BLaER1 treated with 17β-estradiol and CSF1 and Interleukin-3, amounts not matched to agents 10 nM and 100 nM (cell line): ENCODE data around the gene CREB5.

Source experiments
- H3K27ac ChIP-seq, 11 experiments: shearing (Covaris generic); formaldehyde crosslinking; 2 replicates each; pipeline ENCODE4 v1.8.1; 2022
- H3K27me3 ChIP-seq, 11 experiments: shearing (Covaris generic); formaldehyde crosslinking; 2 replicates each; pipeline ENCODE4 v1.8.1; 2022
- H3K36me3 ChIP-seq, 11 experiments: shearing (Covaris generic); formaldehyde crosslinking; 2 replicates each; pipeline ENCODE4 v1.8.1; 2022
- H3K4me1 ChIP-seq, 10 experiments: shearing (Covaris generic); formaldehyde crosslinking; 2 replicates each; pipeline ENCODE4 v1.8.1; 2022
- H3K4me2 ChIP-seq, 11 experiments: shearing (Covaris generic); formaldehyde crosslinking; 2 replicates each; pipeline ENCODE4 v1.8.1; 2022
- H3K4me3 ChIP-seq, 10 experiments: shearing (Covaris generic); formaldehyde crosslinking; 2 replicates each; pipeline ENCODE4 v1.8.1; 2022
- H3K9ac ChIP-seq, 11 experiments: shearing (Covaris generic); formaldehyde crosslinking; 2 replicates each; pipeline ENCODE4 v1.8.1; 2022
- H3K9me3 ChIP-seq, 11 experiments: shearing (Covaris generic); formaldehyde crosslinking; replicated peaks in 1 of 11; 2 replicates each; pipeline ENCODE4 v1.8.1; 2022
- H4K20me1 ChIP-seq, 11 experiments: shearing (Covaris generic); formaldehyde crosslinking; 2 replicates each; pipeline ENCODE4 v1.8.1; 2022
- Cebpa-rat ChIP-seq, 11 experiments: shearing (Covaris generic); IDR thresholded peaks; 2 replicates each; pipeline ENCODE4 v1.8.1; 2022

CREB5 gene

GRCh38 chr7:28530803-28531175 is 118.5 kb downstream of the CREB5 start:
- TF ChIP-seq Cebpa-rat (IDR thresholded peaks at IDR 0.05): no peak
- H3K27me3 ChIP-seq: no peaks in the 10 kb centered on the region
- peaks cover 0 to 8% (median 0%) of the 10 kb centered on the region in 10 experiments; a peak in 6 of 20 replicates for H3K4me1 ChIP-seq
- no peak overlapping the region for H3K27ac ChIP-seq
- H4K20me1 ChIP-seq: no peaks in the 10 kb centered on the region
- no peak overlapping the region for H3K4me3 ChIP-seq
- no peak overlapping the region for H3K4me2 ChIP-seq
- H3K9me3 ChIP-seq: peaks cover 5 to 19% (median 10%) of the 10 kb centered on the region in 11 experiments; a peak in 19 of 22 replicates
- H3K36me3 ChIP-seq: no peaks in the 10 kb centered on the region; a peak in 1 of 22 replicates
- no peak overlapping the region for H3K9ac ChIP-seq

- peaks cover 5 to 19% (median 10%) of the 10 kb centered on the region in 11 experiments; a peak in 19 of 22 replicates for H3K9me3 ChIP-seq
- H3K4me2 ChIP-seq: no peak overlapping the region
- H3K4me3 ChIP-seq: no peak overlapping the region
- H3K27me3 ChIP-seq: no peaks in the 10 kb centered on the region
- H3K36me3 ChIP-seq: no peaks in the 10 kb centered on the region; a peak in 1 of 22 replicates
- peaks cover 0 to 8% (median 0%) of the 10 kb centered on the region in 10 experiments; a peak in 6 of 20 replicates for H3K4me1 ChIP-seq
- no peak overlapping the region for H3K27ac ChIP-seq
- no peaks in the 10 kb centered on the region for H4K20me1 ChIP-seq
- no peak overlapping the region for H3K9ac ChIP-seq
- TF ChIP-seq Cebpa-rat (IDR thresholded peaks at IDR 0.05): no peak
Observed at GRCh38 chr7:28531291-28531690, 119.0 kb downstream of the CREB5 start.

GRCh38 chr7:28532181-28532580 is 119.9 kb downstream of the CREB5 start:
- TF ChIP-seq Cebpa-rat (IDR thresholded peaks at IDR 0.05): no peak
- H3K4me2 ChIP-seq: no peak overlapping the region
- no peak overlapping the region for H3K9ac ChIP-seq
- peaks cover 0 to 8% (median 0%) of the 10 kb centered on the region in 10 experiments; a peak in 6 of 20 replicates for H3K4me1 ChIP-seq
- H3K27me3 ChIP-seq: no peaks in the 10 kb centered on the region
- H3K36me3 ChIP-seq: no peaks in the 10 kb centered on the region; a peak in 1 of 22 replicates
- H3K27ac ChIP-seq: no peak overlapping the region
- no peak overlapping the region for H3K4me3 ChIP-seq
- peaks cover 5 to 19% (median 10%) of the 10 kb centered on the region in 11 experiments; a peak in 19 of 22 replicates for H3K9me3 ChIP-seq
- H4K20me1 ChIP-seq: no peaks in the 10 kb centered on the region

GRCh38 chr7:28533267-28533666 is 120.9 kb downstream of the CREB5 start:
- Histone ChIP-seq H3K4me1 (peaks cover 0 to 8% (median 0%) of the 10 kb centered on the region in 10 experiments; a peak in 6 of 20 replicates), H3K9ac (no peak overlapping the region), H4K20me1 (no peaks in the 10 kb centered on the region), H3K9me3 (peaks cover 5 to 19% (median 10%) of the 10 kb centered on the region in 11 experiments; a peak in 19 of 22 replicates), H3K4me3 (no peak overlapping the region), H3K27ac (no peak overlapping the region), H3K27me3 (no peaks in the 10 kb centered on the region), H3K36me3 (no peaks in the 10 kb centered on the region; a peak in 1 of 22 replicates), H3K4me2 (no peak overlapping the region; a peak in 1 of 22 replicates)
- no peak for TF ChIP-seq Cebpa-rat (IDR thresholded peaks at IDR 0.05)

GRCh38 chr7:28533731-28534531 is 121.6 kb downstream of the CREB5 start:
- no peaks in the 10 kb centered on the region; a peak in 1 of 22 replicates for H3K36me3 ChIP-seq
- peaks cover 5 to 19% (median 10%) of the 10 kb centered on the region in 11 experiments; a peak in 19 of 22 replicates for H3K9me3 ChIP-seq
- no peak overlapping the region for H3K4me3 ChIP-seq
- no peak overlapping the region for H3K27ac ChIP-seq
- peak overlapping the region in 1 of 11 experiments; percentile 20; a peak in 1 of 22 replicates for H3K4me2 ChIP-seq
- TF ChIP-seq Cebpa-rat (IDR thresholded peaks at IDR 0.05): no peak
- H4K20me1 ChIP-seq: no peaks in the 10 kb centered on the region
- no peak overlapping the region for H3K9ac ChIP-seq
- H3K4me1 ChIP-seq: peaks cover 0 to 8% (median 0%) of the 10 kb centered on the region in 10 experiments; a peak in 6 of 20 replicates
- no peaks in the 10 kb centered on the region for H3K27me3 ChIP-seq

DNA sequence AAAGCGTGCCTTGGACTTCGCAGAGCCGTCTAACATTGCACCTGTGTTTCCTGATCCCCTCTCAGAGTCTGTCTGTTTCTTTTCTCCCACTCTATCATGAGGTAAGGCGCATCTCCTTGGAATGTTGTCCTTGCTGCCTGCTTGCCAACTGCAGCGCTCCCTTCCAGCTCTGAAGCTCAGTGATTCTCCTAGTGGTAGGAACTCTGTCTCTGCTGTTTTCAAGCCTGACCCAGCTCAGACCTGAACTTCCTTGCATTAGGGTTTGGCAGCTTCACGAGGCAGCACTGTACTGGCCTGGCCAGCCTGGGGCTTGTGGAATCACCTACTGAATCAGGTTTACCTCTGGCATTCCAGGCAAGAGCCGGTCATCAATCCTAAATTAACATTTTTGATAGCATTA is 123.9 kb downstream of the CREB5 start:
- Histone ChIP-seq H3K27me3 (no peaks in the 10 kb centered on the region), H3K27ac (no peak overlapping the region), H4K20me1 (no peaks in the 10 kb centered on the region), H3K4me3 (no peak overlapping the region), H3K36me3 (no peaks in the 10 kb centered on the region; a peak in 1 of 22 replicates), H3K4me1 (peaks cover 0 to 8% (median 0%) of the 10 kb centered on the region in 10 experiments; a peak in 6 of 20 replicates), H3K9ac (no peak overlapping the region), H3K4me2 (no peak overlapping the region), H3K9me3 (peaks cover 5 to 13% (median 10%) of the 10 kb centered on the region in 11 experiments; a peak in 19 of 22 replicates)
- TF ChIP-seq Cebpa-rat (IDR thresholded peaks at IDR 0.05): no peak

DNA sequence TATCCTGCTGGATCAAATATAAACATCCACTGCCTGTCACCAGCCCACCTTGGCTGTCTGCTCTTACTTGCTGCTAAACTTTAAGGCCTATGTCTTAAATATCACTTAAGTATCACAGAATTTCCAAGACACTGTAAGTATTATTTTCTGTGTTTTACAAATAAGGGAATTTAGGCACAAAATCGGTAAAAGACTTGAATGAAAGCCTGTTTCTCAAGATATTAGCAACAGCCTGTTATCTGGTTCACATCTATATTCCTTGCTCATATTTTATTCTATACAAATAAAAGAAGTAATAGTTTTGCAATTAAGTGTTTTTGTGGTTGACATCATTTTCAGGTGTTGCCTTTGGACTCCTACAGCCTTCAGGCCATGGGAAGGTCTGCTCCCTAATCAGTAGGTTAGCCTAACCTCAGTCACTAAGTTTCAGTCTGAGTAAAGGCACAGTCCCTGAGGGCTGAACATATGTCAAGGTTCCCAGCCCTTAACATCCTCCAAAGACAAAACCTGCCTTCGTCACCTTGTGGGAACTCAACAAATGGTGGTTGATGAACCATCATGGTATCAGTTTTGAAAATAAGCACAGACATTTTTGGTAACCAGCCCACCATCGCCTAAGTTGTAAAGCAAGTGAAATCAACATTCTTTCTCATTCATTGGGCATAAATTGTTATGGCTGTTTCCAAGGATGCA is 127.1 kb downstream of the CREB5 start:
- H3K27ac ChIP-seq: no peak overlapping the region
- no peaks in the 10 kb centered on the region for H4K20me1 ChIP-seq
- no peaks in the 10 kb centered on the region for H3K27me3 ChIP-seq
- H3K4me2 ChIP-seq: no peak overlapping the region
- no peak overlapping the region for H3K4me3 ChIP-seq
- H3K36me3 ChIP-seq: no peaks in the 10 kb centered on the region
- H3K9me3 ChIP-seq: no peaks in the 10 kb centered on the region
- TF ChIP-seq Cebpa-rat (IDR thresholded peaks at IDR 0.05): no peak
- 0 out of 20 replicates have a peak, but pooled peaks cover 0 to 1% (median 0%) of the 10 kb centered on the region in 10 experiments for H3K4me1 ChIP-seq
- no peak overlapping the region for H3K9ac ChIP-seq

- no peak overlapping the region for H3K27ac ChIP-seq
- TF ChIP-seq Cebpa-rat (IDR thresholded peaks at IDR 0.05): no peak
- no peak overlapping the region for H3K4me3 ChIP-seq
- H3K4me2 ChIP-seq: no peak overlapping the region
- H3K4me1 ChIP-seq: no peaks in the 10 kb centered on the region
- no peaks in the 10 kb centered on the region for H3K27me3 ChIP-seq
- no peaks in the 10 kb centered on the region for H4K20me1 ChIP-seq
- peaks cover 18 to 21% (median 19%) of the 10 kb centered on the region in 11 experiments for H3K9me3 ChIP-seq
- H3K36me3 ChIP-seq: 0 out of 22 replicates have a peak, but pooled peaks cover 0 to 4% (median 0%) of the 10 kb centered on the region in 11 experiments
- H3K9ac ChIP-seq: no peak overlapping the region
Observed at GRCh38 chr7:28542410-28542809, 130.1 kb downstream of the CREB5 start.
